BJ (cell line): ENCODE measurements around the gene HIBADH. TPM values are rescaled to one million over a fixed set of nuclear protein-coding genes. Genes with fewer than 3 reads are reported as not detected.

Experiments
- CTCF ChIA-PET: fragments of 350-600 bp; formaldehyde crosslinking; extraction: SDS; loops from one replicate; lab custom pipeline; 2021; ENCODE audit warnings: antibody characterized with exemption, inconsistent platforms; lab: Yijun Ruan, JAX
- POLR2A ChIA-PET: fragments of 300-600 bp; sonication (Branson Sonifier 250); formaldehyde crosslinking; extraction: SDS; loops from one replicate; lab custom pipeline; 2021; ENCODE audit warnings: antibody characterized with exemption; lab: Charles Lee
- DNase-seq: peaks from one replicate; pipeline ENCODE4 v3.0.0-alpha.2; 2011; ENCODE audit warnings: low read depth
- H3K27me3 ChIP-seq: 2 replicates; pipeline ENCODE4 v1.6.0; 2011; ENCODE audit warnings: low read length; ENCODE audit not compliant: control insufficient read depth, insufficient read depth
- H3K36me3 ChIP-seq: 2 replicates; pipeline ENCODE4 v1.5.1; 2011; ENCODE audit warnings: low read length; ENCODE audit not compliant: control insufficient read depth, insufficient read depth
- H3K4me3 ChIP-seq: 2 replicates; pipeline ENCODE4 v1.5.1; 2011; ENCODE audit warnings: low read depth, mild to moderate bottlenecking, control low read depth, low read length
- CTCF ChIP-seq: IDR thresholded peaks from 2 replicates; pipeline ENCODE4 v1.5.1; 2011; ENCODE audit warnings: low read depth, mild to moderate bottlenecking, control low read depth, inconsistent platforms, low read length, moderate library complexity; ENCODE audit not compliant: insufficient read depth
- polyA plus RNA-seq: library from polyadenylated mRNA; depleted of rRNA; stranded (reverse); fragments of >200 nt; gene quantifications from 2 replicates; pipeline ENCODE4 v1.2.3, GENCODE V29; 2011

Gene HIBADH
- polyA plus RNA-seq, 1 experiment = 42.4 TPM

GRCh38 chr7:27551803-27552400, 110.8 kb downstream of the HIBADH start:
- Histone ChIP-seq H3K36me3 (no peaks in the 10 kb centered on the region), H3K27me3 (no peaks in the 10 kb centered on the region), H3K4me3 (no peak overlapping the region)
- CTCF ChIA-PET = interaction anchor here (0.6 to 1.5 kb wide), 5 partner anchors 16 to 1408 kb away, joined by 3 read pairs; no protein-coding TSS in a partner anchor
- no peak for DNase-seq
- no peak for TF ChIP-seq CTCF
- POLR2A ChIA-PET = no interaction called here

GRCh38 chr7:27549606-27550005, 113.1 kb downstream of the HIBADH start:
- H3K27me3 ChIP-seq = no peaks in the 10 kb centered on the region
- no peak for DNase-seq
- no peak for TF ChIP-seq CTCF
- H3K4me3 ChIP-seq = no peak overlapping the region
- no peaks in the 10 kb centered on the region for H3K36me3 ChIP-seq
- ChIA-PET POLR2A (interaction anchor here (0.6 kb wide), 1 partner anchor 541 kb away, joined by 3 read pairs; no protein-coding TSS in a partner anchor), CTCF (no interaction called here)

GRCh38 chr7:27548304-27548703, 114.4 kb downstream of the HIBADH start:
- ChIA-PET POLR2A (interaction anchor here (0.6 kb wide), 1 partner anchor 9 kb away, joined by 3 read pairs; no protein-coding TSS in a partner anchor), CTCF (no interaction called here)
- H3K27me3 ChIP-seq = no peaks in the 10 kb centered on the region
- H3K36me3 ChIP-seq = no peaks in the 10 kb centered on the region
- no peak for TF ChIP-seq CTCF
- DNase-seq = no peak
- no peak overlapping the region for H3K4me3 ChIP-seq

GRCh38 chr7:27547401-27547800, 115.3 kb downstream of the HIBADH start:
- no peak for TF ChIP-seq CTCF
- ChIA-PET POLR2A (interaction anchor here (0.5 to 0.6 kb wide), 2 partner anchors 216 to 450 kb away, joined by 3 read pairs; no protein-coding TSS in a partner anchor), CTCF (interaction anchor here (1.3 kb wide), 1 partner anchor 11 kb away, joined by 3 read pairs; no protein-coding TSS in a partner anchor)
- peak; percentile 41 for DNase-seq
- Histone ChIP-seq H3K36me3 (no peaks in the 10 kb centered on the region), H3K4me3 (no peak overlapping the region), H3K27me3 (no peaks in the 10 kb centered on the region)

- no peak overlapping the region for H3K4me3 ChIP-seq
- H3K27me3 ChIP-seq = no peaks in the 10 kb centered on the region
- no peak for TF ChIP-seq CTCF
- no peak for DNase-seq
- no peaks in the 10 kb centered on the region for H3K36me3 ChIP-seq
- ChIA-PET POLR2A (interaction anchor here (0.5 to 0.7 kb wide), 3 partner anchors 35 to 451 kb away, joined by 3 read pairs; no protein-coding TSS in a partner anchor), CTCF (interaction anchor here (1.3 kb wide), 1 partner anchor 12 kb away, joined by 3 read pairs; no protein-coding TSS in a partner anchor)
Observed at GRCh38 chr7:27546610-27547009, 116.1 kb downstream of the HIBADH start.
